Activated T-cell treated with anti-CD3 and anti-CD28 coated beads, Interleukin-2, amount 50 U/mL, for 4 hours (primary cell): ENCODE results near the gene MS4A18. TPM values are rescaled to one million over a fixed set of nuclear protein-coding genes. Genes with fewer than 3 reads are reported as not detected.

Source experiments
- ATAC-seq, 2 donors: fragments of 200-7000 bp; cut with Tn5 transposase; one replicate each; pipeline ENCODE4 v1.10.0; 2021
- DNase-seq: peaks from one replicate; pipeline ENCODE4 v3.0.0-alpha.2; 2020
- H3K27me3 Mint-ChIP-seq: one replicate; pipeline ENCODE4 v1.8.0; 2021; ENCODE audit warnings: low read depth, mixed read lengths
- H3K36me3 Mint-ChIP-seq: one replicate; pipeline ENCODE4 v1.8.0; 2022; ENCODE audit warnings: mixed read lengths; ENCODE audit not compliant: insufficient read depth
- H3K4me1 Mint-ChIP-seq: one replicate; pipeline ENCODE4 v1.8.0; 2021; ENCODE audit warnings: low read depth, mixed read lengths
- H3K4me3 Mint-ChIP-seq: one replicate; pipeline ENCODE4 v1.8.0; 2021; ENCODE audit warnings: mild to moderate bottlenecking, moderate library complexity, mixed read lengths
- H3K9me3 Mint-ChIP-seq: one replicate; pipeline ENCODE4 v1.8.0; 2021; ENCODE audit warnings: mixed read lengths
- total RNA-seq, 3 donors: library from RNA; stranded (reverse); gene quantifications; one replicate each; pipeline ENCODE4 v1.2.1, GENCODE V29; 2021

Gene MS4A18
- total RNA-seq, 3 donors from 2014 or later = not detected

GRCh38 chr11:60766547-60766946 lies 42.0 kb downstream of the MS4A18 start:
- Mint-ChIP-seq H3K4me1 (no peaks in the 10 kb centered on the region), H3K9me3 (no peaks in the 10 kb centered on the region), H3K4me3 (no peak overlapping the region), H3K27me3 (peaks cover 36% of the 10 kb centered on the region), H3K36me3 (no peaks in the 10 kb centered on the region)
- ATAC-seq (no peak), DNase-seq (no peak)

- no peak for DNase-seq
- H3K9me3 Mint-ChIP-seq = no peaks in the 10 kb centered on the region
- no peak overlapping the region for H3K4me3 Mint-ChIP-seq
- peak; percentile 27 to 46 for ATAC-seq
- no peaks in the 10 kb centered on the region for H3K4me1 Mint-ChIP-seq
- no peaks in the 10 kb centered on the region for H3K36me3 Mint-ChIP-seq
- peaks cover 38% of the 10 kb centered on the region for H3K27me3 Mint-ChIP-seq
Observed at GRCh38 chr11:60767388-60767811, 42.9 kb downstream of the MS4A18 start.

- Mint-ChIP-seq H3K27me3 (peaks cover 39% of the 10 kb centered on the region), H3K9me3 (no peaks in the 10 kb centered on the region), H3K36me3 (no peaks in the 10 kb centered on the region), H3K4me3 (no peak overlapping the region), H3K4me1 (no peaks in the 10 kb centered on the region)
- no peak for DNase-seq
- ATAC-seq = no peak
Observed at GRCh38 chr11:60768202-60768601, 43.7 kb downstream of the MS4A18 start.

- ATAC-seq (no peak), DNase-seq (no peak)
- Mint-ChIP-seq H3K4me1 (peaks cover under 1% of the 10 kb centered on the region), H3K36me3 (no peaks in the 10 kb centered on the region), H3K9me3 (no peaks in the 10 kb centered on the region), H3K27me3 (peaks cover 29% of the 10 kb centered on the region), H3K4me3 (no peak overlapping the region)
Observed at GRCh38 chr11:60769273-60769672, 44.8 kb downstream of the MS4A18 start.

GRCh38 chr11:60769811-60770210 lies 45.3 kb downstream of the MS4A18 start:
- Mint-ChIP-seq H3K27me3 (peaks cover 25% of the 10 kb centered on the region), H3K36me3 (no peaks in the 10 kb centered on the region), H3K9me3 (no peaks in the 10 kb centered on the region), H3K4me3 (no peak overlapping the region), H3K4me1 (peaks cover 6% of the 10 kb centered on the region)
- DNase-seq (no peak), ATAC-seq (no peak)

- H3K4me1 Mint-ChIP-seq = peaks cover 9% of the 10 kb centered on the region
- H3K36me3 Mint-ChIP-seq = no peaks in the 10 kb centered on the region
- no peak for DNase-seq
- peaks cover 19% of the 10 kb centered on the region for H3K27me3 Mint-ChIP-seq
- no peaks in the 10 kb centered on the region for H3K9me3 Mint-ChIP-seq
- H3K4me3 Mint-ChIP-seq = no peak overlapping the region
- no peak for ATAC-seq
Observed at GRCh38 chr11:60771146-60771545, 46.6 kb downstream of the MS4A18 start.

GRCh38 chr11:60771879-60772525 lies 47.5 kb downstream of the MS4A18 start:
- no peaks in the 10 kb centered on the region for H3K36me3 Mint-ChIP-seq
- no peak for DNase-seq

GRCh38 chr11:60772666-60773065 lies 48.1 kb downstream of the MS4A18 start:
- Mint-ChIP-seq H3K36me3 (no peaks in the 10 kb centered on the region), H3K4me3 (no peak overlapping the region), H3K9me3 (no peaks in the 10 kb centered on the region), H3K27me3 (peaks cover 13% of the 10 kb centered on the region), H3K4me1 (peaks cover 9% of the 10 kb centered on the region)
- DNase-seq (no peak), ATAC-seq (no peak)

More at GRCh38 chr11:60771879-60772525, 47.5 kb downstream of the MS4A18 start:
- H3K4me3 Mint-ChIP-seq = no peak overlapping the region
- H3K9me3 Mint-ChIP-seq = no peaks in the 10 kb centered on the region
- ATAC-seq = no peak
- H3K4me1 Mint-ChIP-seq = peaks cover 9% of the 10 kb centered on the region
- H3K27me3 Mint-ChIP-seq = peaks cover 14% of the 10 kb centered on the region

GRCh38 chr11:60774726-60775125 lies 50.2 kb downstream of the MS4A18 start:
- DNase-seq (no peak), ATAC-seq (no peak)
- Mint-ChIP-seq H3K36me3 (no peaks in the 10 kb centered on the region), H3K27me3 (peaks cover 8% of the 10 kb centered on the region), H3K9me3 (no peaks in the 10 kb centered on the region), H3K4me1 (peaks cover 9% of the 10 kb centered on the region), H3K4me3 (peak overlapping the region; percentile 21)

GRCh38 chr11:60775420-60775961 lies 51.0 kb downstream of the MS4A18 start:
- peak; percentile 95 for ATAC-seq
- no peaks in the 10 kb centered on the region for H3K36me3 Mint-ChIP-seq
- H3K4me3 Mint-ChIP-seq = no peak overlapping the region
- DNase-seq = peak; percentile 80
- H3K27me3 Mint-ChIP-seq = peaks cover 8% of the 10 kb centered on the region
- peaks cover 9% of the 10 kb centered on the region for H3K4me1 Mint-ChIP-seq
- H3K9me3 Mint-ChIP-seq = no peaks in the 10 kb centered on the region

GRCh38 chr11:60776167-60776566 lies 51.6 kb downstream of the MS4A18 start:
- no peaks in the 10 kb centered on the region for H3K36me3 Mint-ChIP-seq

GRCh38 chr11:60777106-60777505 lies 52.6 kb downstream of the MS4A18 start:
- no peak for DNase-seq
- ATAC-seq = no peak
- no peaks in the 10 kb centered on the region for H3K9me3 Mint-ChIP-seq
- no peak overlapping the region for H3K4me3 Mint-ChIP-seq
- peaks cover 4% of the 10 kb centered on the region for H3K27me3 Mint-ChIP-seq
- no peaks in the 10 kb centered on the region for H3K36me3 Mint-ChIP-seq
- H3K4me1 Mint-ChIP-seq = peaks cover 9% of the 10 kb centered on the region

More at GRCh38 chr11:60776167-60776566, 51.6 kb downstream of the MS4A18 start:
- H3K9me3 Mint-ChIP-seq = no peaks in the 10 kb centered on the region
- peaks cover 8% of the 10 kb centered on the region for H3K27me3 Mint-ChIP-seq
- H3K4me1 Mint-ChIP-seq = peaks cover 9% of the 10 kb centered on the region
- ATAC-seq = no peak
- DNase-seq = no peak
- no peak overlapping the region for H3K4me3 Mint-ChIP-seq

GRCh38 chr11:60777572-60777971 lies 53.1 kb downstream of the MS4A18 start:
- H3K4me1 Mint-ChIP-seq = peaks cover 9% of the 10 kb centered on the region
- no peak for DNase-seq

GRCh38 chr11:60780065-60780464 lies 55.5 kb downstream of the MS4A18 start:
- DNase-seq = no peak
- no peak for ATAC-seq
- Mint-ChIP-seq H3K9me3 (no peaks in the 10 kb centered on the region), H3K4me1 (peaks cover 3% of the 10 kb centered on the region), H3K27me3 (no peaks in the 10 kb centered on the region), H3K36me3 (no peaks in the 10 kb centered on the region), H3K4me3 (no peak overlapping the region)

More at GRCh38 chr11:60777572-60777971, 53.1 kb downstream of the MS4A18 start:
- Mint-ChIP-seq H3K4me3 (no peak overlapping the region), H3K36me3 (no peaks in the 10 kb centered on the region), H3K27me3 (peaks cover 4% of the 10 kb centered on the region), H3K9me3 (no peaks in the 10 kb centered on the region)
- ATAC-seq = no peak

- ATAC-seq = no peak
- H3K4me3 Mint-ChIP-seq = no peak overlapping the region
- no peaks in the 10 kb centered on the region for H3K36me3 Mint-ChIP-seq
- H3K27me3 Mint-ChIP-seq = no peaks in the 10 kb centered on the region
- DNase-seq = no peak
- no peaks in the 10 kb centered on the region for H3K9me3 Mint-ChIP-seq
- no peaks in the 10 kb centered on the region for H3K4me1 Mint-ChIP-seq
Observed at GRCh38 chr11:60780774-60781173, 56.3 kb downstream of the MS4A18 start.
